SK-N-MC (cell line): ENCODE data around the gene ARRDC5.
"Not testable (repeated sequence)": the region's sequence is repeated elsewhere in the genome, so short reads cannot be mapped to it uniquely, and the experiment has no call there.

ENCODE experiments used
- FOXP2 ChIP-seq: optimal IDR thresholded peaks from 2 replicates; pipeline ENCODE3; 2011; ENCODE audit warnings: mild to moderate bottlenecking, moderate library complexity; ENCODE audit not compliant: insufficient read depth; ENCODE audit errors: extremely low read length, control extremely low read depth
- POLR2AphosphoS5 ChIP-seq: IDR thresholded peaks from 2 replicates; pipeline ENCODE4 v1.6.1; 2012; ENCODE audit warnings: mild to moderate bottlenecking, low read depth, low read length, borderline replicate concordance

DNA sequence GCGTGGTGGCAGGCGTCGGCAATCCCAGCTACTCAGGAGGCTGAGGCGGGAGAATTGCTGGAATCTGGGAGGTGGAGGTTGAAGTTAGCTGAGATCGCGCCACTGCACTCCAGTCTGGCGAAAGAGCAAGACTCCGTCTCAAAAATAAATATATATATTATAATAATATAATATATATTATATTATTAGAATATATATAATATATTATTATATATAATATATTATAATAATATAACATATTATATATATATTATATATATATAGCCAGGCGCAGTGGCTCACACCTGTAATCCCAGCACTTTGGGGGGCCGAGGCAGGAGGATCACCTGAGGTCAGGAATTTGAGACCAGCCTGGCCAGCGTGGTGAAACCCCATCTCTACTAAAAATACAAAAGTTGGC lies 9.7 kb downstream of the ARRDC5 start:
- TF ChIP-seq FOXP2, POLR2AphosphoS5: not testable (repeated sequence)
